NCI-H82 treated with DMSO at 0.1 percent for 48 hours (cell line): ENCODE data around the gene NLGN1.
"Not testable (repeated sequence)": the region's sequence is repeated elsewhere in the genome, so short reads cannot be mapped to it uniquely, and the experiment has no call there.

Experiments
- DNase-seq: peaks from one replicate; lab custom pipeline; 2025; ENCODE audit not compliant: unreplicated experiment; lab: John Stamatoyannopoulos, UW

NLGN1 gene

GRCh38 chr3:173553635-173554280 lies 156.2 kb downstream of the NLGN1 start:
- peak; percentile 20 for DNase-seq

DNA sequence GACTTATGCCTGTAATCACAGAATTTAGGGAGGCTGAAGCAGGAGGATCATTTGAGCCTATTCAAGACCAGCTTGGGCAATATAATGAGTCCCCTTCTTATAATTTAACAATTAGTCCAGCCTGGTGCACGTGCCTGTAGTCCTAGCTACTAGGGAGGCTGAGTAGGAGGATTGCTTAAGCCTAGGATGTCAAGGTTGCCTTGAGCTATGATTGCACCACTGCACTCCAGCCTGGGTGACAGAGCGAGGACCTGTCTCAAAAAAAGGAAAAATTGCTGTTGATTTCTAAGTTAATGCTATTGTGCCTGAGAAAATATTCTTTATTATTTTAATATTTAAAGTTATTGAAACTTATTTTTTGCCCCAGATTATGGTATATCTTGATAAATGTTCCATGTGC lies 159.0 kb downstream of the NLGN1 start:
- no peak for DNase-seq

- no peak for DNase-seq
These were observed 170.5 kb downstream of the NLGN1 start for GRCh38 chr3:173567997-173568396.

- DNase-seq: no peak
These were observed 171.1 kb downstream of the NLGN1 start for GRCh38 chr3:173568623-173569022.

GRCh38 chr3:173583496-173583895 lies 186.0 kb downstream of the NLGN1 start:
- no peak for DNase-seq

DNA sequence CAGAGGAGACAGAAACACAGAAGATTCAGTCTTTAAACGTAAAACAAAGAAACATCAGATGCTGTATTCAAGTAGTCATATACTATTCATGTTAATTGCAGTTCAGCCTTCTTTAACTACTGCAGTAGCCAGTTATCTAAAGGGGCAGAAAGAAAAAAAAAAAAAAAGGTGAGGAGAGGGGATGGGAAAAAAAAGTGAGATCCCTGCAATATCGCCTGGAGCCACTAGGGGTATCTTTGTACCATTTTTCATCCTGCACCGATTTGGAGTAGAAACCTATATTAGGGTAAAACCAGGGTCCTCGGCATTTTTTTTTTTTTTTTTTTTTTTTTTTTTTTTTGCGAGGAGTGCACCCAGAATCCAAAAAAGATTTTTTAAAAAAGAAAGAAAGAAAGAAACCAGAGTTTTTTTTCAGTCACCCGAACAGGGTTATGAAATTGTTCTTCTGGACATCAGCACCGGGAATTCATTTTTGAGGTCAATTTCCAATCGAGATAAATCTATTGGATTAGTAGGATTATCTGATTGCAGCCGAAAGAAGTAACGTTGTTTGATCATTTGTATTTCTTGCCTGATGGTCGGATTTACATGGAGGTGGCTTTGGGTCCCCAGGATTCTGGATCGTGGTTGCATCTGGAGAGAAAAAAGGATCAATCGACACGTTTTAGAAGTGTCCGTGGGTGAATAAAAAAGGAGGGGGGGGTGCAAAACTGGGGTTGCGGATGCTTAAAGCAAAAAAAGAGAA lies 186.7 kb downstream of the NLGN1 start:
- no peak for DNase-seq

- DNase-seq: no peak
These were observed 187.6 kb downstream of the NLGN1 start for GRCh38 chr3:173584838-173585831.

DNA sequence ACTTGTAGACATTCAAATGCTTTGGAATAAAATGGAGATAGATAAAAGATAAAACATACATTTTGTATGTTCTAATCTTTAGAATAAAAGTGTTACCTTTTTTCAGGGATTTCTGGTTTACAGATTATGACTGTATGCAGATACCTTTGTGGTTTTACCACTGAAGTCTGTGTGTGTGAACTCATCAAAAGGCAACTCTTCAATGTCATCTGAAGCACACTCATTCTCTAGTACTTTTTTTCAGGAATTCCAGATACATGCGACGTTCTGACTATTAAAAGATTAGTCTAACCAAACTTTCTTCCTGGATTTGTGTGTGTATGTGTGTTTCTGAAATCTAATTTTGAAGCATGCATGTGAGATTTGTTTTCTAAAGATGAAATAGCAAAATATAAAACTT lies 188.6 kb downstream of the NLGN1 start:
- no peak for DNase-seq

DNA sequence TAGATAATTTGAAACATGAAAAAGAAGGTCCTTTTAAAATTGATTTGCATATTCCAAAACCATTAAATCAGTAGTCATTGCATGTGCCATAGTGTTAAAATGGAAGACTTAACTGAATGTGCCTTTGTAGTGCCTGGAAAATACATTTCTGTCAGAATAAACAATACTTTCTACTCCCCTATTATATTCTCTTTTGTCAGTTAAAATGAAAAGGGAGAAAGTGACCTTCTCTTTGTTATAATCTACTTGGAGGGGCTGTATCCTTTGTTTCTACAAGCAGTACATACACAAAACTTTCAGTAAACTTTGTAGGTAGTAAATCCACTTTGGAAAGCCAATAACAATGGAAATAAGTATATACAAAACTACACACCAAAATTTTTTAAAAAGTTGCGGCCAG lies 189.5 kb downstream of the NLGN1 start:
- DNase-seq: no peak

DNA sequence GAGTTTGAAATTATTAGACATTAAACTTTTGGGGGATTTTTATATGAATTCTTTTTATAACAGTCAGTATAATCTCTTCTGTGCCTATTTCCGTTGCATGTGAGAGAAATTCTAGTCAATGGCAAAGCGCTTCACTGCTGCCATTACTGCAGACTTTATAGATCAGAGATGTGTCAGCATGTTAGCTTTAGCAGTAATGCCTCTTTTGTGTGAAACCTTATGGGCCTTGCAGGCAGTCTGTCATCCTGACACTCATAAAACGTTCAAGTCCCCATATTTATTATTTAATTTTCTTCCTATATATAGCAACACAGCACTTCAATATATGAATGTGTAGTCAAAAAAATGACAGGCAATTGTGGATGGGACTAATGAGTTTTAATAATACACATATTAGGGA lies 191.0 kb downstream of the NLGN1 start:
- no peak for DNase-seq

DNA sequence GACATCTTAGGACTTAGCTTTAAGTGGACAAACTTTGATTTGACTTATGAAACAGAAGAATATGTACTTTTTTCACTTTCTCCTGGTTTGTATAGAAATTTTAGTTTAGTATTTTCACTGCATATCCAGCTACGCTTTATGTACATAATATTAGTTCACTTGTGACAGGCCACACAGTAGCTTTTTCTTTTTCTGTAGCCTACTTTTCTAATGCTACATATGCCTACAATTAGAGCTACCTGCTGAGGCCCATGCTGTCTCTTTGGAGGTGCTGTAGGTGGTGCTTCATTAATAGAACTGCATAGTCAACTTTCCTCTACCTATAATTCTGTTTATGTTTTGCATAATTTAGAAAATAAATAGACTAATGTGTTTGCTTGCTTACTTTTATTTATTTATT lies 191.6 kb downstream of the NLGN1 start:
- DNase-seq: no peak

DNA sequence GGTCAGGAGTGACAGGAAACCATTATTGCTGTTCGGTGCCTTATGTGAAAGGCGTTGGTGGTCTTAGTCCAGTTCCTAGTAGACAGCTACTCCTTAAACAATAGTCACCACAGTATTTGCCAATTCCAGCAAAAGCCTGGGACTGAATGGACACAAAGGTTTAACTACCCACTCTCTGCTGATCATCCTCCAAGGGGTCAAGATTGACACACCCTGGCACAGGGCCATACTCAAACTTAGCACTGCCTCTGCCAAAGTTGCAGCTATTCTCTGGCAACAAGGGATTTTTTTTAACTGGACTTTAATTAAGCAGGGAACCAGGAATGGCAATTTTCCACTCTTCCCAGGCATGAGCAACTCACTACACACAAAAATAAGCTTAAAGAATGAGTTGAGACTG lies 193.9 kb downstream of the NLGN1 start:
- no peak for DNase-seq

DNA sequence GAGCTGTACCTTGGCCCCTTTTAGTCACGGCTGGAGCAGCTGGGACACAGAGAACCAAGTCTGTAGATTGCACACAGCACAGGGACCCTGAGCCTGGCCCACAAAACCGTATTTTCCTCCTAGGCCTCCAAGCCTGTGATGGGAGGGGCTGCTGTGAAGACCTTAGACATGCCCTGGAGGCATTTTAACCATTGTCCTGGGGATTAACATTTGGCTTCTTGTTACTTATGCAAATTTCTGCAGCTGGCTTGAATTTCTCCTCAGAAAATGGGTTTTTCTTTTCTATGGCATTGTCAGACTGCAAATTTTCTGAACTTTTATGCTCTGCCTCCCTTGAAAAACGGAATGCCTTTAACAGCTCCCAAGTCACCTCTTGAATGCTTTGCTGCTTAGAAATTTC lies 197.3 kb downstream of the NLGN1 start:
- not testable (repeated sequence) for DNase-seq

DNA sequence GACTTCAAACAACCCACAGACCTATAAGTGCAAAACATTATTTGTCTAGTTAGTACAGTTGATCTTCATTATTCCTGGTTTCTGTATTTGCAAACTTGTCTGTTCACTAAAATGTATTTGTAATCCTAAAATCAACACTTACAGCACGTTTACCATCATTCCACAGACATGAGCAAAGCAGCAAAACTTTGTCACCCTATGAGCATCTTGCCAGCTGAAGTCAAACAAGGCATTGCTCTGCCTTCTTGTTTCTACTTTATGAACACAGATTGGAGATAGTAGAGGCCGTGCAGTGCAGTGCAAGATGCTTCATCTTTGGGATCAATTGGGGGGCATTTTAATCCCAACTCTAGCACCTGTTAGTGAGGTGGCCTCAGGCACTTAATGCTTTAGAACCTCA lies 202.1 kb downstream of the NLGN1 start:
- no peak for DNase-seq

GRCh38 chr3:173614522-173614921 lies 217.0 kb downstream of the NLGN1 start:
- no peak for DNase-seq

DNA sequence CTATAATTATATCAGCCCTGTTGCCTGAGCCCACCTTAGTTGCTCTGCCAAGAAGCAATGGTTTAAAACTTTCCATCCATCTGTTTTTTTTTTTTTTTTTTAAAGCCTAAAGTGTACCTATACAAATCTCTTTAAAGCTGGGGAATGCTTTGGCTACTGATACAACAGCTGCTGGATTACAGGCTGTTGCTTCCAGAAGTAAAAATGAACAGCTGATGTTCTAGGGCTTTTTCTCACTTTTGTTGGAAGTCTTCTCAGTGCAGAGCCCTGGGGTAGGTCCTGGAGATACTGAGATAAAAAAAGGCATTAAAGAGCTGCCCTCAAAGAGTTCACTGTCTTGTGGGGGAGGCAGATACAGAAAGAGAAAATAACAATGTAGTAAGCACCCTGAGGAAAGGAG lies 218.1 kb downstream of the NLGN1 start:
- no peak for DNase-seq

DNA sequence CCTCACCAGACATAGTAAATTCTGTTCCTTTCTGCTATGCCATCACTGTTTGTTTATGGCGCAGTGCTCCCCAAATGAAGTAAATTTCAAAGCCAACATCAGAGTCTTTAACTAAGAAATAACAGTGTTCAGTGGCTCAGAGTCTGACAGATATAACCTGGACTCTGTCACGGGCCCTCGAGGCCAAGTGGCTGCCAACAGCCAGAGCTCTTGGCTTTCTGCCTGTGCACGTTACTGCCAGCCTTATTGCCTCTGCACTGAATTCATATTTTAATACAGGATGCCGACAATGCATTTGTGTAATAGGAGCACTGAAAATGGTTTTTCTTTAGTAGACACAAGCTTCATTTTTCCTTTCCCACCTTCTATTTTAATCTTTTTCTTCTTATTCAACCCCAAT lies 219.9 kb downstream of the NLGN1 start:
- no peak for DNase-seq

DNA sequence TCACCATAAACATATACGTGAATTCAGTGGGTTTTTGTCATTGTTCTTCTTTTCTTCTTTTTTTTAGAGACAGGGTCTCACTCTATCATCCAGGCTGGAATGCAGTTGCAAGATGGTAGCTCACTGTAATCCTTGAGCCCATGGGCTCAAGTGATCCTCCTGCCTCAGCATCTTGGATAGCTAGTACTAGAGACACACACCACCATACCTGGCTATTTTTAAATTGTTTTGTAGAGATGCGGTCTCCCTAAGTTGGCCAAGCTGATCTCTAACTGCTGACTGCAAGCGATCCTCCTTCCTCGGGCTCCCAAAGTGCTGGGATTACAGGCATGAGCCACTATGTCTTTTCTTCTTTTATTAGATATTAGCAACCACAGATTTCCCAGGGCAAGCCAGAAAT lies 220.6 kb downstream of the NLGN1 start:
- no peak for DNase-seq

DNA sequence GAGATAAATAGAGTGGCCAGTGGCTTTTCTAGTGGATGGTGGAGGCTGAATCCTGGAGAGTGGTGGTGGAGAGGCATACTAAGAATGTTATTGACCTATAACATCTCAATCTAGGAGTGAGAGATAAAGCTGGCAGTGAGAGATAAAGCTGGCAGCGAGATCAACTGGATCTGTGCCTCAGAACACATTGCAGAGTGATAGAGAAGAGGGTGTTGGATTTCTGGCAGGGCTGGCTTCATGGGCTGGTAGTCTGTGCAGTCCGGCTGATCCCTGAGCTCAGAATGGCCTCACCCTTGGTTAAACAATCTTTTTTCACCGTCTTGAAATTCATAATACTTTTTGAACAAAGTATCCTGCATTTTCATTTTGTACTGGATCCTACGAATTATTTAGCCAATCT lies 221.2 kb downstream of the NLGN1 start:
- no peak for DNase-seq

GRCh38 chr3:173622166-173622565 lies 224.6 kb downstream of the NLGN1 start:
- no peak for DNase-seq

- no peak for DNase-seq
These were observed 226.5 kb downstream of the NLGN1 start for GRCh38 chr3:173624086-173624485.

GRCh38 chr3:173630849-173631248 lies 233.3 kb downstream of the NLGN1 start:
- DNase-seq: no peak
